HEK293 (cell line): Measurements from ENCODE around the gene ERLEC1.

Experiments
- CTCF ChIA-PET: fragments of 350-600 bp; formaldehyde crosslinking; extraction: SDS; loops from one replicate; lab custom pipeline; 2021; ENCODE audit warnings: antibody characterized with exemption; lab: Yijun Ruan, JAX
- POLR2A ChIA-PET: fragments of 300-600 bp; formaldehyde crosslinking; extraction: SDS; loops from one replicate; lab custom pipeline; 2020; ENCODE audit warnings: antibody characterized with exemption, inconsistent platforms; lab: Yijun Ruan, JAX
- H3K27ac ChIP-seq: fragments of 200-500 bp; sonication (Bioruptor generic); 2 replicates; pipeline ENCODE4 v1.5.1; 2014; ENCODE audit warnings: low read depth, low read length, control low read depth, inconsistent platforms; ENCODE audit errors: extremely low read depth
- H3K36me3 ChIP-seq, 2 experiments: fragments of 200-500 bp in 1 of 2; sonication (Bioruptor generic) in 1 of 2; 1 replicate in 1 of 2; 2 replicates in 1 of 2; pipeline ENCODE4 v1.5.1; 2014 to 2017; ENCODE audit warnings: inconsistent platforms in 2 of 2, low read length in 2 of 2; ENCODE audit not compliant: control insufficient read depth in 2 of 2, insufficient read depth in 1 of 2
- H3K4me1 ChIP-seq: fragments of 200-500 bp; sonication (Bioruptor generic); 2 replicates; pipeline ENCODE4 v1.5.1; 2014; ENCODE audit warnings: mild to moderate bottlenecking, low read length, inconsistent platforms; ENCODE audit not compliant: control insufficient read depth, insufficient read depth
- H3K4me3 ChIP-seq: 2 replicates; pipeline ENCODE4 v1.5.1; 2011; ENCODE audit warnings: low read depth, mild to moderate bottlenecking, control low read depth, low read length, moderate library complexity
- H3K9me3 ChIP-seq: fragments of 200-500 bp; sonication (Bioruptor generic); 2 replicates; pipeline ENCODE4 v1.5.1; 2014; ENCODE audit warnings: low read depth, low read length, inconsistent platforms; ENCODE audit not compliant: control insufficient read depth, insufficient read depth
- BCL6B ChIP-seq: fragments of 450-650 bp; formaldehyde crosslinking; IDR thresholded peaks from 2 replicates; pipeline ENCODE4 v1.5.1; 2017; ENCODE audit warnings: missing biosample characterization, missing genetic modification characterization
- FEZF1 ChIP-seq: fragments of 450-650 bp; formaldehyde crosslinking; IDR thresholded peaks from 2 replicates; pipeline ENCODE4 v1.5.1; 2016; ENCODE audit warnings: missing biosample characterization, missing genetic modification characterization
- GFI1B ChIP-seq: fragments of 450-650 bp; formaldehyde crosslinking; IDR thresholded peaks from 2 replicates; pipeline ENCODE4 v1.5.1; 2016; ENCODE audit warnings: missing biosample characterization, missing genetic modification characterization
- HIC1 ChIP-seq: fragments of 450-650 bp; formaldehyde crosslinking; IDR thresholded peaks from 2 replicates; pipeline ENCODE4 v1.5.1; 2016; ENCODE audit warnings: missing biosample characterization, missing genetic modification characterization
- KLF10 ChIP-seq: fragments of 450-650 bp; IDR thresholded peaks from 2 replicates; pipeline ENCODE4 v1.5.1; 2018; ENCODE audit warnings: missing biosample characterization, mild to moderate bottlenecking, missing genetic modification characterization
- PRDM1 ChIP-seq: fragments of 450-650 bp; formaldehyde crosslinking; IDR thresholded peaks from 2 replicates; pipeline ENCODE4; 2016; ENCODE audit warnings: missing biosample characterization, missing genetic modification characterization
- SCRT2 ChIP-seq: fragments of 450-650 bp; formaldehyde crosslinking; IDR thresholded peaks from 2 replicates; pipeline ENCODE4 v1.5.1; 2016; ENCODE audit warnings: missing biosample characterization, missing genetic modification characterization
- SP3 ChIP-seq: fragments of 450-650 bp; formaldehyde crosslinking; IDR thresholded peaks from 2 replicates; pipeline ENCODE4 v1.5.1; 2016; ENCODE audit warnings: missing biosample characterization, missing genetic modification characterization
- TSHZ1 ChIP-seq: fragments of 450-650 bp; formaldehyde crosslinking; IDR thresholded peaks from 2 replicates; pipeline ENCODE4 v1.5.1; 2016; ENCODE audit warnings: missing biosample characterization, missing genetic modification characterization, borderline replicate concordance
- WT1 ChIP-seq: fragments of 450-650 bp; formaldehyde crosslinking; IDR thresholded peaks from 2 replicates; pipeline ENCODE4 v1.5.1; 2016; ENCODE audit warnings: missing biosample characterization, missing genetic modification characterization
- ZFP69B ChIP-seq: fragments of 450-650 bp; formaldehyde crosslinking; IDR thresholded peaks from 2 replicates; pipeline ENCODE4 v1.5.1; 2016; ENCODE audit warnings: missing biosample characterization, missing genetic modification characterization
- ZNF121 ChIP-seq: fragments of 450-650 bp; formaldehyde crosslinking; IDR thresholded peaks from 2 replicates; pipeline ENCODE4 v1.5.1; 2016; ENCODE audit warnings: missing biosample characterization, missing genetic modification characterization
- ZNF138 ChIP-seq: fragments of 450-650 bp; formaldehyde crosslinking; IDR thresholded peaks from 2 replicates; pipeline ENCODE4 v1.5.1; 2016; ENCODE audit warnings: missing biosample characterization, missing genetic modification characterization, borderline replicate concordance
- ZNF19 ChIP-seq: fragments of 450-650 bp; formaldehyde crosslinking; IDR thresholded peaks from 2 replicates; pipeline ENCODE4; 2016; ENCODE audit warnings: missing biosample characterization, missing genetic modification characterization, low read depth
- ZNF214 ChIP-seq: fragments of 450-650 bp; formaldehyde crosslinking; IDR thresholded peaks from 2 replicates; pipeline ENCODE4 v1.5.1; 2017; ENCODE audit warnings: missing biosample characterization, mild to moderate bottlenecking, missing genetic modification characterization, borderline replicate concordance
- ZNF335 ChIP-seq: fragments of 450-650 bp; formaldehyde crosslinking; conservative IDR thresholded peaks from 2 replicates; pipeline ENCODE4 v1.5.1; 2016; ENCODE audit warnings: missing biosample characterization, missing genetic modification characterization
- ZNF350 ChIP-seq: fragments of 450-650 bp; formaldehyde crosslinking; IDR thresholded peaks from 2 replicates; pipeline ENCODE4 v1.5.0; 2017; ENCODE audit warnings: missing biosample characterization, mild to moderate bottlenecking, missing genetic modification characterization
- ZNF394 ChIP-seq: fragments of 450-650 bp; formaldehyde crosslinking; IDR thresholded peaks from 2 replicates; pipeline ENCODE4 v1.5.1; 2016; ENCODE audit warnings: missing biosample characterization, missing genetic modification characterization, mild to moderate bottlenecking, moderate library complexity, borderline replicate concordance
- ZNF510 ChIP-seq: fragments of 450-650 bp; formaldehyde crosslinking; IDR thresholded peaks from 2 replicates; pipeline ENCODE4 v1.5.1; 2018; ENCODE audit warnings: mild to moderate bottlenecking, missing genetic modification characterization, missing biosample characterization; ENCODE audit not compliant: insufficient replicate concordance
- ZNF544 ChIP-seq: fragments of 450-650 bp; formaldehyde crosslinking; IDR thresholded peaks from 2 replicates; pipeline ENCODE4 v1.5.0; 2017; ENCODE audit warnings: missing biosample characterization, missing genetic modification characterization
- ZNF660 ChIP-seq: fragments of 450-650 bp; IDR thresholded peaks from 2 replicates; pipeline ENCODE4 v1.5.1; 2018; ENCODE audit warnings: missing biosample characterization, mild to moderate bottlenecking, missing genetic modification characterization
- ZNF664 ChIP-seq: fragments of 450-650 bp; formaldehyde crosslinking; IDR thresholded peaks from 2 replicates; pipeline ENCODE4 v1.5.1; 2016; ENCODE audit warnings: missing biosample characterization, missing genetic modification characterization
- ZNF785 ChIP-seq: fragments of 450-650 bp; formaldehyde crosslinking; IDR thresholded peaks from 2 replicates; pipeline ENCODE4 v1.5.1; 2016; ENCODE audit warnings: missing biosample characterization, missing genetic modification characterization
- TF ChIP-seq, protein P1 (sequence below): fragments of 450-650 bp; formaldehyde crosslinking; IDR thresholded peaks from 2 replicates; pipeline ENCODE4 v1.5.1; 2017; ENCODE audit warnings: missing biosample characterization, mild to moderate bottlenecking, missing genetic modification characterization, moderate library complexity
- TF ChIP-seq, protein P2 (sequence below): fragments of 450-650 bp; formaldehyde crosslinking; IDR thresholded peaks from 2 replicates; pipeline ENCODE4 v1.5.1; 2016; ENCODE audit warnings: missing biosample characterization, missing genetic modification characterization

Gene ERLEC1

DNA sequence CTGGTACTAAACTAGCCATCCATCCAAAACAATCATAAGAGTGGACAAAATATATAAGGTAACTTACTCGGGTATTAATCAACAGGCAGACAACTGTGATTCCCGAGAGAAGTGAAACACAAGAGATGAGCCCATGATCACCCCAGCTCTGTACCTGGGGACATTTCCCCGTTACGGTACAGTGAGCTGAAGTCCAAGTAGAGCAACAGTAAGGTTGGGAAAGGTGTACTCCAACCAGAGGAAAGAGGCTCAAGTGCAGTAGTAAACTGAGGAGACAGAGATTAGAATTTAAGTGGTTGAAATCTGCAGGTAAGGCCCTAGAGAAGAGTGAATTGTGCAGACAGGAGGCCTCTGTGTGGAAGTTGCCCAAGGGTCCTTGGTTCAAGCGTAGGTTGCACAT, 49.8 kb upstream of the ERLEC1 start:
- TF ChIP-seq SCRT2 (tag by site-specific recombination) (no peak), PRDM1 (no peak), GFI1B (tag by site-specific recombination) (no peak), FEZF1 (tag by site-specific recombination) (no peak), KLF10 (tag by site-specific recombination) (no peak), ZNF121 (tag by site-specific recombination) (no peak), ZNF138 (tag by site-specific recombination) (no peak), ZNF785 (tag by site-specific recombination) (no peak), ZNF664 (tag by site-specific recombination) (no peak), ZNF19 (tag by site-specific recombination) (no peak), ZFP69B (tag by site-specific recombination) (no peak), ZNF510 (no peak), WT1 (tag by site-specific recombination) (no peak), ZNF335 (tag by site-specific recombination) (no peak), ZNF544 (tag by site-specific recombination) (no peak), ZNF350 (tag by site-specific recombination) (no peak), SP3 (no peak)
- TF ChIP-seq, protein P1, sequence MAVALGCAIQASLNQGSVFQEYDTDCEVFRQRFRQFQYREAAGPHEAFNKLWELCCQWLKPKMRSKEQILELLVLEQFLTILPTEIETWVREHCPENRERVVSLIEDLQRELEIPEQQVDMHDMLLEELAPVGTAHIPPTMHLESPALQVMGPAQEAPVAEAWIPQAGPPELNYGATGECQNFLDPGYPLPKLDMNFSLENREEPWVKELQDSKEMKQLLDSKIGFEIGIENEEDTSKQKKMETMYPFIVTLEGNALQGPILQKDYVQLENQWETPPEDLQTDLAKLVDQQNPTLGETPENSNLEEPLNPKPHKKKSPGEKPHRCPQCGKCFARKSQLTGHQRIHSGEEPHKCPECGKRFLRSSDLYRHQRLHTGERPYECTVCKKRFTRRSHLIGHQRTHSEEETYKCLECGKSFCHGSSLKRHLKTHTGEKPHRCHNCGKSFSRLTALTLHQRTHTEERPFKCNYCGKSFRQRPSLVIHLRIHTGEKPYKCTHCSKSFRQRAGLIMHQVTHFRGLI (tag by site-specific recombination), result no peak
- TF ChIP-seq, protein P2, sequence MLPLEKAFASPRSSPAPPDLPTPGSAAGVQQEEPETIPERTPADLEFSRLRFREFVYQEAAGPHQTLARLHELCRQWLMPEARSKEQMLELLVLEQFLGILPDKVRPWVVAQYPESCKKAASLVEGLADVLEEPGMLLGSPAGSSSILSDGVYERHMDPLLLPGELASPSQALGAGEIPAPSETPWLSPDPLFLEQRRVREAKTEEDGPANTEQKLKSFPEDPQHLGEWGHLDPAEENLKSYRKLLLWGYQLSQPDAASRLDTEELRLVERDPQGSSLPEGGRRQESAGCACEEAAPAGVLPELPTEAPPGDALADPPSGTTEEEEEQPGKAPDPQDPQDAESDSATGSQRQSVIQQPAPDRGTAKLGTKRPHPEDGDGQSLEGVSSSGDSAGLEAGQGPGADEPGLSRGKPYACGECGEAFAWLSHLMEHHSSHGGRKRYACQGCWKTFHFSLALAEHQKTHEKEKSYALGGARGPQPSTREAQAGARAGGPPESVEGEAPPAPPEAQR (tag by site-specific recombination), result no peak
- Histone ChIP-seq H3K4me3 (no peak overlapping the region), H3K4me1 (no peaks in the 10 kb centered on the region), H3K9me3 (no peaks in the 10 kb centered on the region), H3K36me3 (peaks cover 7 to 8% of the 10 kb centered on the region in 2 experiments; a peak in 2 of 3 replicates), H3K27ac (no peak overlapping the region)
- POLR2A ChIA-PET, result interaction anchor here (0.7 kb wide), 1 partner anchor 929 kb away, joined by 6 read pairs; no protein-coding TSS in a partner anchor
- CTCF ChIA-PET, result interaction anchor here (0.7 kb wide), 1 partner anchor 570 kb away, joined by 3 read pairs; no protein-coding TSS in a partner anchor

DNA sequence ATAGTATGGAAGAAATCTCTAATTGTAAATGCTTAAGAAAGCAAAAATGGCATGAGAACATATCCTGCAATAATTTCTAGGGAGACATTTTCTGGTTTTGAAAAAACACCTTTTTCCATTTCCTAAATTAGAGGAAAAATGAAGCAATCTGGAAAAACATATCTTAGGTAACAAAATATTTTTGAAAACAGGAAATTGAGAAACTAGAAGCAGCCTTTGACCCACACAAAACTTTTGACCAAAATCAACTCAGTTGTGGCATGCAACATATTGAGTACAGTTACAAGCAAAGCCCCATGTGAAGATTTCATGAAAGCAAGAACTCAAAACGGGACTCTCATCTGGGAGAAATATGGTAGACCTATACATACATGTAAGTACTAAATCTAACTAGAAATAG, 47.8 kb upstream of the ERLEC1 start:
- Histone ChIP-seq H3K36me3 (peaks cover 8 to 16% of the 10 kb centered on the region in 2 experiments; a peak in 2 of 3 replicates), H3K27ac (no peak overlapping the region), H3K4me3 (no peak overlapping the region), H3K4me1 (no peaks in the 10 kb centered on the region), H3K9me3 (no peaks in the 10 kb centered on the region)
- CTCF ChIA-PET, result interaction anchor here (0.7 to 1.6 kb wide), 3 partner anchors 264 to 317 kb away, joined by 3 to 9 read pairs (median 7); no protein-coding TSS in a partner anchor
- POLR2A ChIA-PET, result no interaction called here
- TF ChIP-seq ZNF214 (tag by site-specific recombination), result no peak
- TF ChIP-seq ZNF394, result no peak
- TF ChIP-seq, protein P1 (tag by site-specific recombination), result no peak
- TF ChIP-seq HIC1 (tag by site-specific recombination), result no peak
- no peak for TF ChIP-seq BCL6B (tag by site-specific recombination)
- TF ChIP-seq ZNF660 (tag by site-specific recombination), result no peak
- TF ChIP-seq TSHZ1 (tag by site-specific recombination), result no peak
